GM12878 (cell line): Measurements from ENCODE around the gene TRIM22. TPM values are rescaled to one million over a fixed set of nuclear protein-coding genes. Genes with fewer than 3 reads are reported as not detected.

Experiments
- ATAC-seq: fragments of 200-7000 bp; cut with Tn5 transposase; 3 replicates; pipeline ENCODE4 v1.9.1; 2020; ENCODE audit warnings: mild to moderate bottlenecking, moderate library complexity
- BruUV-seq: library from RNA; stranded (reverse); fragments of 400-500 nt; replicated peaks from 2 replicates; lab custom pipeline; 2021; lab: Mats Ljungman, UMichigan
- CTCF ChIA-PET: fragments of 300-600 bp; sonication (Branson Sonifier 250); formaldehyde crosslinking; extraction: SDS; loops from one replicate; lab custom pipeline; 2021; ENCODE audit warnings: inconsistent platforms; lab: Yijun Ruan, JAX
- POLR2A ChIA-PET: fragments of 350-600 bp; formaldehyde crosslinking; extraction: SDS; loops from one replicate; lab custom pipeline; 2021; ENCODE audit warnings: inconsistent platforms; lab: Charles Lee
- RAD21 ChIA-PET: fragments of 300-600 bp; sonication (Branson Sonifier 250); formaldehyde crosslinking; loops from one replicate; lab custom pipeline; 2023; ENCODE audit warnings: antibody characterized with exemption; ENCODE audit not compliant: unreplicated experiment; lab: Charles Lee
- SMC1A ChIA-PET: fragments of 300-600 bp; sonication (Branson Sonifier 250); formaldehyde crosslinking; loops from one replicate; lab custom pipeline; 2023; ENCODE audit not compliant: unreplicated experiment, uncharacterized antibody; lab: Charles Lee
- DNase-seq: peaks from one replicate; pipeline ENCODE4 v3.0.0-alpha.2; 2011; ENCODE audit warnings: low read depth, low spot score
- FAIRE-seq: peaks from 3 replicates; lab custom pipeline; 2011; peaks lifted over from hg19 to GRCh38; lab: Jason Lieb, UNC
- H2AFZ ChIP-seq: 2 replicates; pipeline ENCODE4 v1.6.0; 2011; ENCODE audit warnings: low read depth, low read length, control low read depth; ENCODE audit not compliant: control insufficient read depth
- H3K27ac ChIP-seq: 2 replicates; pipeline ENCODE4 v1.5.1; 2011; ENCODE audit warnings: control low read depth; ENCODE audit not compliant: control insufficient read depth, insufficient read depth
- H3K27me3 ChIP-seq, 2 experiments: replicated peaks in 1 of 2; 2 replicates each; pipeline versions ENCODE4 v1.6.0 to v1.6.1; 2011; ENCODE audit warnings: low read length in 1 of 2; ENCODE audit not compliant: control insufficient read depth in 2 of 2, insufficient read depth in 2 of 2
- H3K36me3 ChIP-seq, 2 experiments: 2 replicates each; pipeline ENCODE4 v1.5.1; 2011; ENCODE audit warnings: low read length in 1 of 2; ENCODE audit not compliant: control insufficient read depth in 2 of 2, insufficient read depth in 2 of 2
- H3K4me1 ChIP-seq: 2 replicates; pipeline ENCODE4 v1.6.1; 2011; ENCODE audit warnings: mild to moderate bottlenecking, low read length, moderate library complexity, mixed read lengths; ENCODE audit not compliant: control insufficient read depth, insufficient read depth
- H3K4me2 ChIP-seq: 2 replicates; pipeline ENCODE4 v1.6.0; 2011; ENCODE audit warnings: control low read depth; ENCODE audit not compliant: control insufficient read depth, insufficient read depth
- H3K4me3 ChIP-seq: fragments of 200-600 bp; sonication (generic); 2 replicates; pipeline ENCODE4 v1.5.1; 2016
- H3K79me2 ChIP-seq: 2 replicates; pipeline ENCODE4 v1.6.0; 2011; ENCODE audit warnings: low read length; ENCODE audit not compliant: control insufficient read depth, insufficient read depth
- H3K9ac ChIP-seq: 2 replicates; pipeline ENCODE4 v1.8.0; 2011; ENCODE audit warnings: low read length, control low read depth, mixed read lengths; ENCODE audit not compliant: control insufficient read depth, insufficient read depth
- H3K9me3 ChIP-seq: replicated peaks from 3 replicates; pipeline ENCODE4 v1.5.1; 2011; ENCODE audit warnings: mild to moderate bottlenecking, low read length; ENCODE audit not compliant: control insufficient read depth, insufficient read depth
- H4K20me1 ChIP-seq: 2 replicates; pipeline ENCODE4 v1.6.0; 2011; ENCODE audit not compliant: control insufficient read depth, insufficient read depth
- DPF2 ChIP-seq: fragments of 450-650 bp; IDR thresholded peaks from 2 replicates; pipeline ENCODE4 v1.6.1; 2017; ENCODE audit warnings: mild to moderate bottlenecking
- EP300 ChIP-seq, 2 experiments: fragments of 150-350 bp in 1 of 2; IDR thresholded peaks; 2 replicates each; pipeline ENCODE4 v1.6.1; 2011 to 2012; ENCODE audit warnings: low read depth in 2 of 2, low read length in 2 of 2, borderline replicate concordance in 1 of 2, improper control_type of control experiment in 1 of 2, inconsistent platforms in 1 of 2; ENCODE audit not compliant: control insufficient read depth in 1 of 2
- KDM1A ChIP-seq: fragments of 200-600 bp; sonication (generic); IDR thresholded peaks from 2 replicates; pipeline ENCODE4 v1.6.1; 2016; ENCODE audit warnings: borderline replicate concordance
- MEF2A ChIP-seq: IDR thresholded peaks from 2 replicates; pipeline ENCODE4 v1.6.1; 2011; ENCODE audit warnings: low read depth, mild to moderate bottlenecking, low read length, moderate library complexity; ENCODE audit not compliant: insufficient read depth
- POLR2A ChIP-seq: IDR thresholded peaks from 2 replicates; pipeline ENCODE4 v1.6.1; 2011; ENCODE audit warnings: low read depth, mild to moderate bottlenecking, low read length
- SMAD5 ChIP-seq: IDR thresholded peaks from 2 replicates; pipeline ENCODE4 v1.6.1; 2016; ENCODE audit warnings: antibody characterized with exemption, low read depth
- SPI1 ChIP-seq: IDR thresholded peaks from 2 replicates; pipeline ENCODE4 v1.6.1; 2011; ENCODE audit warnings: low read depth, mild to moderate bottlenecking, low read length, moderate library complexity, borderline replicate concordance; ENCODE audit not compliant: insufficient read depth
- TBL1XR1 ChIP-seq: IDR thresholded peaks from 2 replicates; pipeline ENCODE4 v1.6.1; 2012; ENCODE audit warnings: low read depth, low read length, improper control_type of control experiment
- YY1 ChIP-seq: IDR thresholded peaks from 2 replicates; pipeline ENCODE4 v1.6.1; 2011; ENCODE audit warnings: low read depth, mild to moderate bottlenecking, low read length
- ZBED1 ChIP-seq: IDR thresholded peaks from 2 replicates; pipeline ENCODE4 v1.6.1; 2016; ENCODE audit warnings: borderline replicate concordance
- WGBS: methylation state at CpG from one replicate; pipeline ENCODE4 v1.1.6; 2016; ENCODE audit warnings: low lambda C conversion rate; ENCODE audit not compliant: insufficient replicate concordance, insufficient coverage; ENCODE audit errors: missing lambda C conversion rate; 5-methylcytosine and 5-hydroxymethylcytosine counted together
- in situ Hi-C: fragments of 300-500 bp; cut with MboI; formaldehyde crosslinking; loops from 9 replicates; pipeline ENCODE4 v1.14.3; 2018; ENCODE audit warnings: mixed read lengths
- intact Hi-C: fragments of 100-400 bp; cut with micrococcal nuclease; formaldehyde crosslinking; loops from one replicate; pipeline ENCODE4 v1.14.2; 2022; ENCODE audit not compliant: unreplicated experiment
- polyA plus RNA-seq, 11 experiments: library from polyadenylated mRNA; depleted of rRNA in 4 of 11; unstranded in 6 of 11; stranded (reverse) in 5 of 11; fragments of >200 nt; fragmentation: Nextera tagmentation in 4 of 11; fragmentation: Illumina TruSeq in 1 of 11; extraction: Ambion mirVana in 4 of 11; extraction: Trizol in 1 of 11; gene quantifications; 1 replicate in 1 of 11; 2 replicates in 10 of 11; pipeline versions ENCODE4 v1.2.1 to v1.2.3, GENCODE V29; 2011 to 2016; ENCODE audit warnings: inconsistent platforms in 2 of 11, missing spikeins in 2 of 11, low read depth in 1 of 11
- total RNA-seq, 4 experiments: library from RNA; depleted of rRNA in 3 of 4; stranded (reverse); fragments of >200 nt in 3 of 4; fragmentation: Illumina TruSeq in 1 of 4; extraction: Trizol in 1 of 4; gene quantifications; 2 replicates each; pipeline versions ENCODE4 v1.2.1 to v1.2.3, GENCODE V29; 2013 to 2021
- TF ChIP-seq, protein P1 (sequence below), 3 experiments: IDR thresholded peaks in 2 of 3; conservative IDR thresholded peaks in 1 of 3; 2 replicates each; pipeline ENCODE4 v1.5.1; 2011; ENCODE audit warnings: low read depth in 3 of 3, low read length in 3 of 3, mild to moderate bottlenecking in 3 of 3, control low read depth in 2 of 3, moderate library complexity in 2 of 3, inconsistent platforms in 1 of 3, mixed read lengths in 1 of 3; ENCODE audit not compliant: control insufficient read depth in 2 of 3, insufficient read depth in 1 of 3; ENCODE audit errors: extremely low read depth in 1 of 3
- TF ChIP-seq, protein P2 (sequence below): fragments of 450-650 bp; IDR thresholded peaks from 2 replicates; pipeline ENCODE4 v1.6.1; 2016; ENCODE audit warnings: mild to moderate bottlenecking
- TF ChIP-seq, protein P3 (sequence below): fragments of 450-650 bp; formaldehyde crosslinking; IDR thresholded peaks from 2 replicates; pipeline ENCODE4 v1.5.0; 2022; ENCODE audit warnings: mild to moderate bottlenecking, missing genetic modification characterization
- TF ChIP-seq, protein P4 (sequence below): fragments of 450-650 bp; IDR thresholded peaks from 2 replicates; pipeline ENCODE4 v1.6.1; 2017; ENCODE audit warnings: antibody characterized with exemption, mild to moderate bottlenecking, moderate library complexity

Gene TRIM22
- total and polyA plus RNA-seq, 10 of the 15 experiments (the other 5 are each of a cell fraction or from before 2014, with no cell fraction given) = 116 to 485 (median 204) TPM

DNA sequence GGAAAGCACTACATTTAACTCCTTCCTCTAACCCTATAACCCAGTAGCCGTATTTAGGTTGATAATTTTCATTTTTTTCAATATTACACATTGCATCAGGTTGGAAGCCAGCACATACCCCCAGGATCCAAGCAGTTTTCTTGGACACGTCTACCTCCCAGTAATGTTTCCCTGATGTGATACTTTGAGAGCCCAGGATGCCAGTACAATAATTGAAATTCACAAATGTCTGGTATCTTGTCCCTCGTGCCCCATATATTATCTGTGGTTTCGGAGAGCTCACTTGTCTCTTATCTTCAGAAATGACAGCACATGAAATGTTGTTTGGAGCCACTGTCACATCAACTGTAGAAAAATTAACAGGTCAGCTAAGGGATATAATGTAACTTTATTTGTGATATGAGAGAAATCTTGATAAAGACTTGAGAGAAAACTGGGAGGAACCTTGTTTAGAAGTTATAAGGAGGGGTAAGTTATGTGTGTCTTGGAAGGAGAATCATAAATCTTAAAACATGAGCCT lies 24.5 kb upstream of the TRIM22 start:
- TF ChIP-seq TBL1XR1 = no peak
- TF ChIP-seq SMAD5 = no peak
- TF ChIP-seq, protein P1, sequence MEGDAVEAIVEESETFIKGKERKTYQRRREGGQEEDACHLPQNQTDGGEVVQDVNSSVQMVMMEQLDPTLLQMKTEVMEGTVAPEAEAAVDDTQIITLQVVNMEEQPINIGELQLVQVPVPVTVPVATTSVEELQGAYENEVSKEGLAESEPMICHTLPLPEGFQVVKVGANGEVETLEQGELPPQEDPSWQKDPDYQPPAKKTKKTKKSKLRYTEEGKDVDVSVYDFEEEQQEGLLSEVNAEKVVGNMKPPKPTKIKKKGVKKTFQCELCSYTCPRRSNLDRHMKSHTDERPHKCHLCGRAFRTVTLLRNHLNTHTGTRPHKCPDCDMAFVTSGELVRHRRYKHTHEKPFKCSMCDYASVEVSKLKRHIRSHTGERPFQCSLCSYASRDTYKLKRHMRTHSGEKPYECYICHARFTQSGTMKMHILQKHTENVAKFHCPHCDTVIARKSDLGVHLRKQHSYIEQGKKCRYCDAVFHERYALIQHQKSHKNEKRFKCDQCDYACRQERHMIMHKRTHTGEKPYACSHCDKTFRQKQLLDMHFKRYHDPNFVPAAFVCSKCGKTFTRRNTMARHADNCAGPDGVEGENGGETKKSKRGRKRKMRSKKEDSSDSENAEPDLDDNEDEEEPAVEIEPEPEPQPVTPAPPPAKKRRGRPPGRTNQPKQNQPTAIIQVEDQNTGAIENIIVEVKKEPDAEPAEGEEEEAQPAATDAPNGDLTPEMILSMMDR (IDR thresholded peaks at IDR 0.05 in 2 of 3, conservative IDR thresholded peaks at IDR 0.05 in 1 of 3; ENCODE audit: control insufficient read depth in 2 of 3, extremely low read depth in 1 of 3, insufficient read depth in 1 of 3, low read depth in 3 of 3, low read length in 3 of 3) = no peak
- no peak for TF ChIP-seq MEF2A
- no peak for TF ChIP-seq ZBED1
- TF ChIP-seq, protein P2, sequence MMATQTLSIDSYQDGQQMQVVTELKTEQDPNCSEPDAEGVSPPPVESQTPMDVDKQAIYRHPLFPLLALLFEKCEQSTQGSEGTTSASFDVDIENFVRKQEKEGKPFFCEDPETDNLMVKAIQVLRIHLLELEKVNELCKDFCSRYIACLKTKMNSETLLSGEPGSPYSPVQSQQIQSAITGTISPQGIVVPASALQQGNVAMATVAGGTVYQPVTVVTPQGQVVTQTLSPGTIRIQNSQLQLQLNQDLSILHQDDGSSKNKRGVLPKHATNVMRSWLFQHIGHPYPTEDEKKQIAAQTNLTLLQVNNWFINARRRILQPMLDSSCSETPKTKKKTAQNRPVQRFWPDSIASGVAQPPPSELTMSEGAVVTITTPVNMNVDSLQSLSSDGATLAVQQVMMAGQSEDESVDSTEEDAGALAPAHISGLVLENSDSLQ = no peak
- no peak for TF ChIP-seq SPI1
- TF ChIP-seq YY1 = no peak
- TF ChIP-seq EP300 (IDR thresholded peaks at IDR 0.05; ENCODE audit: borderline replicate concordance in 1 of 2, control insufficient read depth in 1 of 2, low read depth in 2 of 2, low read length in 2 of 2) = no peak
- TF ChIP-seq KDM1A = no peak
- TF ChIP-seq POLR2A = no peak
- TF ChIP-seq, protein P3, sequence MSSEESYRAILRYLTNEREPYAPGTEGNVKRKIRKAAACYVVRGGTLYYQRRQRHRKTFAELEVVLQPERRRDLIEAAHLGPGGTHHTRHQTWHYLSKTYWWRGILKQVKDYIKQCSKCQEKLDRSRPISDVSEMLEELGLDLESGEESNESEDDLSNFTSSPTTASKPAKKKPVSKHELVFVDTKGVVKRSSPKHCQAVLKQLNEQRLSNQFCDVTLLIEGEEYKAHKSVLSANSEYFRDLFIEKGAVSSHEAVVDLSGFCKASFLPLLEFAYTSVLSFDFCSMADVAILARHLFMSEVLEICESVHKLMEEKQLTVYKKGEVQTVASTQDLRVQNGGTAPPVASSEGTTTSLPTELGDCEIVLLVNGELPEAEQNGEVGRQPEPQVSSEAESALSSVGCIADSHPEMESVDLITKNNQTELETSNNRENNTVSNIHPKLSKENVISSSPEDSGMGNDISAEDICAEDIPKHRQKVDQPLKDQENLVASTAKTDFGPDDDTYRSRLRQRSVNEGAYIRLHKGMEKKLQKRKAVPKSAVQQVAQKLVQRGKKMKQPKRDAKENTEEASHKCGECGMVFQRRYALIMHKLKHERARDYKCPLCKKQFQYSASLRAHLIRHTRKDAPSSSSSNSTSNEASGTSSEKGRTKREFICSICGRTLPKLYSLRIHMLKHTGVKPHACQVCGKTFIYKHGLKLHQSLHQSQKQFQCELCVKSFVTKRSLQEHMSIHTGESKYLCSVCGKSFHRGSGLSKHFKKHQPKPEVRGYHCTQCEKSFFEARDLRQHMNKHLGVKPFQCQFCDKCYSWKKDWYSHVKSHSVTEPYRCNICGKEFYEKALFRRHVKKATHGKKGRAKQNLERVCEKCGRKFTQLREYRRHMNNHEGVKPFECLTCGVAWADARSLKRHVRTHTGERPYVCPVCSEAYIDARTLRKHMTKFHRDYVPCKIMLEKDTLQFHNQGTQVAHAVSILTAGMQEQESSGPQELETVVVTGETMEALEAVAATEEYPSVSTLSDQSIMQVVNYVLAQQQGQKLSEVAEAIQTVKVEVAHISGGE = no peak
- TF ChIP-seq, protein P4, sequence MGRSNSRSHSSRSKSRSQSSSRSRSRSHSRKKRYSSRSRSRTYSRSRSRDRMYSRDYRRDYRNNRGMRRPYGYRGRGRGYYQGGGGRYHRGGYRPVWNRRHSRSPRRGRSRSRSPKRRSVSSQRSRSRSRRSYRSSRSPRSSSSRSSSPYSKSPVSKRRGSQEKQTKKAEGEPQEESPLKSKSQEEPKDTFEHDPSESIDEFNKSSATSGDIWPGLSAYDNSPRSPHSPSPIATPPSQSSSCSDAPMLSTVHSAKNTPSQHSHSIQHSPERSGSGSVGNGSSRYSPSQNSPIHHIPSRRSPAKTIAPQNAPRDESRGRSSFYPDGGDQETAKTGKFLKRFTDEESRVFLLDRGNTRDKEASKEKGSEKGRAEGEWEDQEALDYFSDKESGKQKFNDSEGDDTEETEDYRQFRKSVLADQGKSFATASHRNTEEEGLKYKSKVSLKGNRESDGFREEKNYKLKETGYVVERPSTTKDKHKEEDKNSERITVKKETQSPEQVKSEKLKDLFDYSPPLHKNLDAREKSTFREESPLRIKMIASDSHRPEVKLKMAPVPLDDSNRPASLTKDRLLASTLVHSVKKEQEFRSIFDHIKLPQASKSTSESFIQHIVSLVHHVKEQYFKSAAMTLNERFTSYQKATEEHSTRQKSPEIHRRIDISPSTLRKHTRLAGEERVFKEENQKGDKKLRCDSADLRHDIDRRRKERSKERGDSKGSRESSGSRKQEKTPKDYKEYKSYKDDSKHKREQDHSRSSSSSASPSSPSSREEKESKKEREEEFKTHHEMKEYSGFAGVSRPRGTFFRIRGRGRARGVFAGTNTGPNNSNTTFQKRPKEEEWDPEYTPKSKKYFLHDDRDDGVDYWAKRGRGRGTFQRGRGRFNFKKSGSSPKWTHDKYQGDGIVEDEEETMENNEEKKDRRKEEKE = no peak
- no peak for TF ChIP-seq DPF2
- Histone ChIP-seq H2AFZ (no peak overlapping the region), H3K79me2 (no peaks in the 10 kb centered on the region), H3K4me1 (no peaks in the 10 kb centered on the region), H3K36me3 (peaks cover 0 to 26% of the 10 kb centered on the region in 2 experiments; a peak in 3 of 4 replicates), H3K9me3 (no peaks in the 10 kb centered on the region), H3K27me3 (no peaks in the 10 kb centered on the region), H3K4me2 (no peak overlapping the region), H3K27ac (no peak overlapping the region), H3K4me3 (no peak overlapping the region), H3K9ac (no peak overlapping the region), H4K20me1 (no peaks in the 10 kb centered on the region)
- FAIRE-seq (no peak), DNase-seq (no peak), ATAC-seq (no peak)
- ChIA-PET POLR2A (no interaction called here), RAD21 (no interaction called here), SMC1A (no interaction called here), CTCF (no interaction called here)
- 98% methylated on average over 4 of the region's 4 CpGs for WGBS
- intact Hi-C loops (no loop called here), in situ Hi-C loops (no loop called here)
- BruUV-seq = no TSS peak
